ENCODE results near the gene LIX1.

The LIX1 gene

GRCh38 chr5:97074859-97075489 is 67.4 kb downstream of the LIX1 start:
- DNase-seq (ENCODE audit: low spot score), result no peak

GRCh38 chr5:97073420-97073819 is 69.0 kb downstream of the LIX1 start:
- no peak for DNase-seq (ENCODE audit: low spot score)

- no peak for DNase-seq (ENCODE audit: low spot score)
Observed at GRCh38 chr5:97072696-97073095, 69.7 kb downstream of the LIX1 start.

- no peak for DNase-seq (ENCODE audit: low spot score)
Observed at GRCh38 chr5:97071993-97072392, 70.4 kb downstream of the LIX1 start.

- DNase-seq (ENCODE audit: low spot score), result no peak
Observed at GRCh38 chr5:97071101-97071500, 71.3 kb downstream of the LIX1 start.

GRCh38 chr5:97070234-97070633 is 72.2 kb downstream of the LIX1 start:
- no peak for DNase-seq (ENCODE audit: low spot score)

GRCh38 chr5:97067296-97067850 is 75.0 kb downstream of the LIX1 start:
- DNase-seq (ENCODE audit: low spot score), result no peak

- no peak for DNase-seq (ENCODE audit: low spot score)
Observed at GRCh38 chr5:97065475-97065874, 76.9 kb downstream of the LIX1 start.

- DNase-seq (ENCODE audit: low spot score), result no peak
Observed at GRCh38 chr5:97063251-97063650, 79.2 kb downstream of the LIX1 start.

- no peak for DNase-seq (ENCODE audit: low spot score)
Observed at GRCh38 chr5:97062046-97062445, 80.4 kb downstream of the LIX1 start.

GRCh38 chr5:97056263-97056662 is 86.1 kb downstream of the LIX1 start:
- DNase-seq (ENCODE audit: low spot score), result no peak

- DNase-seq (ENCODE audit: low spot score), result no peak
Observed at GRCh38 chr5:97049175-97049574, 93.2 kb downstream of the LIX1 start.

- no peak for DNase-seq (ENCODE audit: low spot score)
Observed at GRCh38 chr5:97047076-97047475, 95.3 kb downstream of the LIX1 start.

GRCh38 chr5:97046270-97046982 is 96.0 kb downstream of the LIX1 start:
- no peak for DNase-seq (ENCODE audit: low spot score)

GRCh38 chr5:97044052-97044451 is 98.4 kb downstream of the LIX1 start:
- DNase-seq (ENCODE audit: low spot score), result peak; percentile 66

GRCh38 chr5:97043511-97043910 is 98.9 kb downstream of the LIX1 start:
- peak; percentile 50 for DNase-seq (ENCODE audit: low spot score)

GRCh38 chr5:97042996-97043395 is 99.4 kb downstream of the LIX1 start:
- no peak for DNase-seq (ENCODE audit: low spot score)

Data from ecto neural progenitor cell (in vitro differentiated cells).